HG03097 (cell line): Measurements from ENCODE around the gene CDKL1.
A peak's percentile ranks its signal among the peaks of the same experiment; 100 is the strongest.

Experiments used
- ATAC-seq: cut with Tn5 transposase; IDR thresholded peaks from one replicate; pipeline ENCODE4 v1.9.1; 2021; ENCODE audit not compliant: unreplicated experiment, low FRiP score

The CDKL1 gene

GRCh38 chr14:50396631-50397389 lies at the start of gene CDKL1:
TSS of gene CDKL1 (minus strand) at chr14:50396881. CDS start at chr14:50395868, 1,013 bp downstream.
- ATAC-seq, result peak; percentile 44

GRCh38 chr14:50434528-50434927 lies 37.8 kb upstream of the CDKL1 start:
- no peak for ATAC-seq

GRCh38 chr14:50432131-50432530 lies 35.5 kb upstream of the CDKL1 start:
- no peak for ATAC-seq

GRCh38 chr14:50425816-50426215 lies 29.1 kb upstream of the CDKL1 start:
- ATAC-seq, result no peak

GRCh38 chr14:50425105-50425504 lies 28.4 kb upstream of the CDKL1 start:
- no peak for ATAC-seq

- ATAC-seq, result no peak
Measured at GRCh38 chr14:50423529-50423928, 26.8 kb upstream of the CDKL1 start.

GRCh38 chr14:50421499-50421898 lies 24.8 kb upstream of the CDKL1 start:
- ATAC-seq, result no peak

- ATAC-seq, result no peak
Measured at GRCh38 chr14:50417853-50418252, 21.2 kb upstream of the CDKL1 start.

- ATAC-seq, result no peak
Measured at GRCh38 chr14:50410921-50411320, 14.2 kb upstream of the CDKL1 start.

- no peak for ATAC-seq
Measured at GRCh38 chr14:50410071-50410470, 13.4 kb upstream of the CDKL1 start.

GRCh38 chr14:50407111-50407812 lies 10.6 kb upstream of the CDKL1 start:
- no peak for ATAC-seq

GRCh38 chr14:50403419-50403818 lies 6.7 kb upstream of the CDKL1 start:
- ATAC-seq, result no peak

- ATAC-seq, result no peak
Measured at GRCh38 chr14:50402965-50403364, 6.3 kb upstream of the CDKL1 start.

GRCh38 chr14:50400461-50400860 lies 3.8 kb upstream of the CDKL1 start:
- ATAC-seq, result no peak

GRCh38 chr14:50399251-50400032 lies 2.8 kb upstream of the CDKL1 start:
- ATAC-seq, result no peak

GRCh38 chr14:50398189-50398580 lies 1.5 kb upstream of the CDKL1 start:
- ATAC-seq, result no peak

- ATAC-seq, result no peak
Measured at GRCh38 chr14:50397390-50398188, 908 bp upstream of the CDKL1 start.

GRCh38 chr14:50395448-50395847 lies 1.2 kb downstream of the CDKL1 start:
- ATAC-seq, result no peak

- no peak for ATAC-seq
Measured at GRCh38 chr14:50394713-50395112, 2.0 kb downstream of the CDKL1 start.

GRCh38 chr14:50389668-50390441 lies 6.8 kb downstream of the CDKL1 start:
- ATAC-seq, result no peak
